Measurements from ENCODE around the gene FRMD4A.

Gene FRMD4A

DNA sequence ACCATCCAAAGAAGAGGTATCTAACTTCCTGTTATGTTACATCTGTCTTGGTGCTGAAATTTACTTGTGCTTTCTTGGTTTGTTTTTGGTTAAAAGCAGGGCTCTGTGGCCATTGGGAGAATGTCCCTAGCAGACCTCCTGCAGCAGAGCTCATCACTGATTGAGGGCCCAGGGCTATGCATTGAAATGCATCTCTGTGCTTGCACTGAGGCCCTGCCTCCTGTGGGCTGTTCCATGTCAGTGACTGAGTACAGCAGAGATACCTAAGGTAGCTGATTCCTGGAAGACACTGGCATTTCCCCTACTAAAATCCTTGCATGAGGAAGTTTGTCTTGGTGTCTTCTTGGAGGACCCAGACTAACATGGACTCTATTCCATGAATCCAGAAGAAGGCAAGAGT, 213.9 kb downstream of the FRMD4A start:
- TF ChIP-seq, protein P1, sequence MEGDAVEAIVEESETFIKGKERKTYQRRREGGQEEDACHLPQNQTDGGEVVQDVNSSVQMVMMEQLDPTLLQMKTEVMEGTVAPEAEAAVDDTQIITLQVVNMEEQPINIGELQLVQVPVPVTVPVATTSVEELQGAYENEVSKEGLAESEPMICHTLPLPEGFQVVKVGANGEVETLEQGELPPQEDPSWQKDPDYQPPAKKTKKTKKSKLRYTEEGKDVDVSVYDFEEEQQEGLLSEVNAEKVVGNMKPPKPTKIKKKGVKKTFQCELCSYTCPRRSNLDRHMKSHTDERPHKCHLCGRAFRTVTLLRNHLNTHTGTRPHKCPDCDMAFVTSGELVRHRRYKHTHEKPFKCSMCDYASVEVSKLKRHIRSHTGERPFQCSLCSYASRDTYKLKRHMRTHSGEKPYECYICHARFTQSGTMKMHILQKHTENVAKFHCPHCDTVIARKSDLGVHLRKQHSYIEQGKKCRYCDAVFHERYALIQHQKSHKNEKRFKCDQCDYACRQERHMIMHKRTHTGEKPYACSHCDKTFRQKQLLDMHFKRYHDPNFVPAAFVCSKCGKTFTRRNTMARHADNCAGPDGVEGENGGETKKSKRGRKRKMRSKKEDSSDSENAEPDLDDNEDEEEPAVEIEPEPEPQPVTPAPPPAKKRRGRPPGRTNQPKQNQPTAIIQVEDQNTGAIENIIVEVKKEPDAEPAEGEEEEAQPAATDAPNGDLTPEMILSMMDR (conservative IDR thresholded peaks at IDR 0.05): no peak

DNA sequence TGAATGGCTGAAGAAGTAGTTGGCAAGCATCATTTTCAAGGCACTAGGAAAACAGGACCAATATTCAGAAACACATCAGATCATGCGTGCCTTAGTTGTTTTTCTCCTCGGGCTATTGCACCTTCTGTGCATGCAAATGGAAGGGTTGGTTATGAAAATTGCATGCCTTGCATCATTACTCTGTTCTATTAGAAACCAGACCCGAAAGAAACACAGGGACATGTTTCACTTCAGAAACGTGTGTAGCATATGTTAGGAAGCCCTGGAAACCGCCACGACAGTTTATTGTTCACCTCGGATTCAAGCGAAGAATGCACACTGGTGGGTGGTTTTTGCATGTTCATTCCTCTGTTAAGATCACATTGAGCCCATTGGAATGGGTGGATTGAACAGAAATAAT, 214.7 kb downstream of the FRMD4A start:
- H3K27ac ChIP-seq: no peak overlapping the region
- TF ChIP-seq, protein P1 (conservative IDR thresholded peaks at IDR 0.05): no peak

More for the DNA sequence above, 213.9 kb downstream of the FRMD4A start:
- H3K27ac ChIP-seq: no peak overlapping the region

DNA sequence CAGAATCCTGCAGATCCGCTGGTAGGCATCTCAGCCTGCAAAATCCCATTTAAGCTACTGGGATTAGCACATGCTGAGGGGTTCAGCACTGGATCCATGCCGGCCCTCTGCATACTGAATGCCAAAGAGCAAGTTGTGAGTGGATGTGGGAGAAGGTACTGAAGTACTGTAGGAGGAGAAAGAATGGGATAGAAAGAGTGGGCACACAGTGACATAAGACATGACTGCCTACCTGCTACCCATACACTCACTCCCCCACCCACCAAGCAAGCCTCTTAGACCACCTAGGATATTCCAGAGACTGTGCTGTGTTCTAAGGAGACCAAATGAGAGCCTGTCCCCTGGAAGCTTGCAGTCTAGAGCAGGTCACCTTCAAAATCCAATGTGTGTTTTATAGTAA, 215.9 kb downstream of the FRMD4A start:
- TF ChIP-seq, protein P1 (conservative IDR thresholded peaks at IDR 0.05): no peak
- no peak overlapping the region for H3K27ac ChIP-seq

DNA sequence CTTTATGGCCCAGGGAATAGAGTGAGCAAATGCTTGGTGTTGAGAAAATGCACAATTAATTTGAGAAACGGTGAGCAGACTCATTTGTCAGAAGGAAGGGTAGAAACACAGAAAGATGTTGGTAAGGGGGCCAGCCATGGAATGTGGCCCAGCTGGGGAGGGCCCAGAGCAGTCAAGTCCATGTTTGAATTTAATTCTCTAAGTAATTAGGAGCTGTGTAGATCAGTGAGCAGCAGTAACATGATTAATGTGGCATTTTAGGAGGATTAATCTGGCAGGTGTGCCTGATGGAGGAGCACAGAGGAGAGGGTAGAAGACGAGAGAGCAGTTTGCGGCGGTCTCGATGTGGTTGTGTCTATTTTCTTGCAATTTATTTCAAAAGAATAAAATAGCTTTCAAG, 218.7 kb downstream of the FRMD4A start:
- no peak overlapping the region for H3K27ac ChIP-seq
- TF ChIP-seq, protein P1 (conservative IDR thresholded peaks at IDR 0.05): no peak

DNA sequence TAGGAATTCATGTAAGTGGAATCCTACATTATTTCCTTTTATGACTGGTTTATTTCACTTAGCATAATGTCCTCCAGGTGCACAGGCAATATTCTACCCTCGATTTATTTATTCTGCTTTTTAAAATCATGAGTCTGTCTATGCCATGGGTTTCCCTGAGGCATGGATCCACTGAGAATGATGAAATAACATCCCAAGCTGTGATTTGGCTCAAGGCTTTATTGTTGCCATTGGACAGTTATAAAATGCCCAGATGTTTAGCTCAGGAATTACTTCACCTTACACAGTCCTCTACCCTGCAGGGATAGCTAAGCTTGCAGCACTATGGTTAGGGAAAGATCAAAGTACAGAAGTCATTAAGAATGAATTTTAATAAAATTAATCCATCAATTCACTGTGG, 219.5 kb downstream of the FRMD4A start:
- TF ChIP-seq, protein P1 (conservative IDR thresholded peaks at IDR 0.05): no peak
- no peak overlapping the region for H3K27ac ChIP-seq

DNA sequence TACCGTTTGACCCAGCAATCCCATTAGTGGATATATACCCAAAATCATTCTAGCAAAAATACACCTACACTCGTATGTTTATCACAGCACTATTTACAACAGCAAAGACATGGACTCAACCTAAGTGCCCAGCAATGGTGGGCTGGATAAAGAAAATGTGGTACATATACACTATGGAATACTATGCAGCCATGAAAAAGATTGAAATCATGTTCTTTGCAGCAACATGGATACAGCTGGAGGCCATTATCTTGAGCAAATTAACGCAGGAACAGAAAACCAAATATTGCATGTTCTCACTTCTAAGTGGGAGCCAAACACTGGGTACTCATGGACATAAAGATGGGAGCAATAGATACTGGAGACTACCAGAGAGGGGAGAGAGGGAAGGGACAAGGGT, 223.9 kb downstream of the FRMD4A start:
- no peak overlapping the region for H3K27ac ChIP-seq

DNA sequence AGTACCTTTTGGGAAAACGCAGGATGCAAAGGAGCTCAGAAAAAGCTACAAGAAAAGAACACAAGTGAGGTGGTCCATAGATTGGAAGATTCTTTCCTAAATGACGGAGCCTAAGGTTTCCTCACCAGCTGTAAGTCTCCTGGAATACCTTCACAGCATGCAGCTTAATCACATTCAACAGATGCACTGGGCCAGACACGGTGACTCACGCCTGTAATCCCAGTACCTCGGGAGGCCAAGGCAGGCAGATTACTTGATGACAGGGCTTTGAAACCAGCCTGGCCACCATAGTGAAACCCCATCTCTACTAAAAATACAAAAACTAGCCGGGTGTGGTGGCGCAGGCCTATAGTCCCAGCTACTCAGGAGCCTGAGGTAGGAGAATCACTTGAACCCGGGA, 228.7 kb downstream of the FRMD4A start:
- TF ChIP-seq, protein P1 (conservative IDR thresholded peaks at IDR 0.05): no peak
- no peak overlapping the region for H3K27ac ChIP-seq

More for the DNA sequence above, 223.9 kb downstream of the FRMD4A start:
- TF ChIP-seq, protein P1 (conservative IDR thresholded peaks at IDR 0.05): no peak

DNA sequence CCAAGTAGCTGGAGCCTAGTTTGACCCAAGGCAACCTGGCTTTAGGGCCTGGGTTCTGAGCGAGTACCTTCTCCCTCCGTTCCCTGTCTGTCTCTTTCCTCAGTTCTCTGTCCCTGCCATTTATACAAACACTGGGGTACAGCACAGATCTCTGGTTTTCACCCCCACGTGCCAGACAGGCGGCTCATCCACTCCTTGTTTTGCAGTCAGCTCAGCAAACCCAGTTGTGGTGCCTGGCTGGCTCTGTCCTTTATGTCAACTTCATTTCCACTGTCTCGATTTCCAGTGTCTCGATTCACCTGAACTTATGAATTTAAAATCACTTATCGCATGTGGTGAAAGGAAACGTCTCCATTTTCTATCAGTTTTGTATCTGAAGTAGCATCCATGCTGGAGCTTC, 230.8 kb downstream of the FRMD4A start:
- TF ChIP-seq, protein P1 (conservative IDR thresholded peaks at IDR 0.05): no peak
- H3K27ac ChIP-seq: no peak overlapping the region

All from VCaP (cell line).